Activated CD8-positive, alpha-beta memory T cell treated with anti-CD3 and anti-CD28 coated beads, Interleukin-2, amount 50 U/mL, for 1 hour (primary cell): Measurements from ENCODE around the gene SRPK2.
"Not testable (repeated sequence)": the region's sequence is repeated elsewhere in the genome, so short reads cannot be mapped to it uniquely, and the experiment has no call there.

Source experiments
- DNase-seq: peaks from one replicate; pipeline ENCODE4 v3.0.0-alpha.2; 2020; ENCODE audit errors: extremely low read depth

SRPK2 gene

DNA sequence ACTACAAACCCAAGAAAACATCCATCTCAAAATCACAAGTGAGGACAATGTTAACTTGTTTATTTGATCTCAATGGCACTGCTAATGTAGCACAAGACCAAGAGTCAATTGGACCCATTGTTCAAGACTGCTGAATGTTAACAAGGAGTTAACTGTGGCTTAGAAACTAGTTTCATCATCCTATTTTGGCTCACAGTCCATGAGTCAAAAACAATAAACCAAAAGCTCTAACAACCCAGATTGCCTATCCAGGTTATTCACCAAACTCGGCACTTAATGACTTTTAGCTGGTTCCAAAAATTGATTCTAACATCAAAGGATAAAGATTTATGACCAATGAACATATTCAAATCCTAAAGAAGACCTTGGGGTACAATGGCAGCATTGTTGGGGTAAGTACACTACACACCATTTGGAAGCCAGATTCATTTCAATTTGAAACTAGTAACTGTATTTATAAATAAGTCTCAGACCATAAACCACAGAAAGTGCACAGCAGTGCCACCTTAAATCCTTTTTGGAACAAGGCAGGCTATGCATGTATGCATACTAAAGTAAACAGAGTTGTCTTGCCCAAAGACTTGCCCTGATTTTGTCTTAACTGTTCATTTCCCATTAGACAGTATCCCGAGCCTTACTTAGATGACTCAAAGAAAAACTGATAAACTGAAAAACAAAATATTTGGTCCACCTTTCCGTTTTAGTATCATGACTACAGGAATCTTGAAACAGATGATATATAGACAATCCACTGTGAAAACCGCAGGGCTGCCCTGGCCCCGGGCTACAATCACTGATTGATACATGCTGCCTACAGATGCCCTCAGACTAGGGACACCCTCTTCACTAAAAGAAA, 84.5 kb downstream of the SRPK2 start:
- DNase-seq, result no peak

DNA sequence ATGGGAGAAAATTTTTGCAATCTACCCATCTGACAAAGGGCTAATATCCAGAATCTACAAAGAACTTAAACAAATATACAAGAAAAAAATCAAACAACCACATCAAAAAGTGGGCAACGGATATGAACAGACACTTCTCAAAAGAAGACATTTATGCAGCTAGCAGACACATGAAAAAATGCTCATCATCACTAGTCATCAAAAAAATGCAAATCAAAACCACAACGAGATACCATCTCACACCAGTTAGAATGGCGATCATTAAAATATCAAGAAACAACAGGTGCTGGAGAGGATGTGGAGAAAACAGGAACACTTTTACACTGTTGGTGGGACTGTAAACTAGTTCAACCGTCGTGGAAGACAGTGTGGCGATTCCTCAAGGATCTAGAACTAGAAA, 88.1 kb downstream of the SRPK2 start:
- DNase-seq, result not testable (repeated sequence)

DNA sequence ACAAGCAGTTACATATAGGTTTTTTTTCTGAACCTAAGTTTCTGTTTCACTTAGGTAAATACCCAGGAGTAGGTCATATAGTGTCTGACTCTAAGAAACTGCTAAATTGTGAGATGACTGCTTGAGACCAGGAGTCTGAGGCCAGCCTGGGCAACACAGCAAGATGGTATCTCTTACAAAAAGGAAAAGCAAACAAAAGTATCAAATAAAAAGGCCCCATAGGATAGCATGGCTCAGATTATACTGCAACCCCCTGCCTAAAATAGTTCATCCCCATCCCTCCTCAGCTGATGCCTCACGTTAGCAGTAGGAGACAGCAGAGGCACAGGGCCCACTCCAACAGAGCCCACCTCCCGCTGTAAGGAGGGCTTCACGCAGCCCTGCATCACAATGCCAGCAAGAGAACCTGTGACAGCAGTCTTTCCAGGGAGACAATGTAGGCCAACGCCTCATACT, 90.3 kb downstream of the SRPK2 start:
- DNase-seq, result no peak

DNA sequence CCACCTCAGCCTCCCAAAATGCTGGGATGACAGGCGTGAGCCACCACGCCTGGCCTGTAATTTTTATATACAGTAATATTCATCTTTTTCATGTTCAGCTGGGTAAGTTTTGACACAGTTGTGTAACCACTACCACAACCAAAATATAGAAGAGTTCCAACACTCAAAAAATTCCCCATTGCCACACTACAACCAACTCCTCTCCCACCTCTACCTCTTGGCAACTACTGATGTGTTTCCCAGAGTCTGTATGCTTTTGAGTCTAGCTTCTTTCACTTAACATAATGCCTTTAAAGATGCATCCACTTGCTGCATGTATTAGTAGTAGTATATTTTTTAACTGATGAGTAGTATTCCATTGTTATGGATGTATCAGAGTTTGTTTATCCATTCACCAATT, 90.7 kb downstream of the SRPK2 start:
- no peak for DNase-seq

DNA sequence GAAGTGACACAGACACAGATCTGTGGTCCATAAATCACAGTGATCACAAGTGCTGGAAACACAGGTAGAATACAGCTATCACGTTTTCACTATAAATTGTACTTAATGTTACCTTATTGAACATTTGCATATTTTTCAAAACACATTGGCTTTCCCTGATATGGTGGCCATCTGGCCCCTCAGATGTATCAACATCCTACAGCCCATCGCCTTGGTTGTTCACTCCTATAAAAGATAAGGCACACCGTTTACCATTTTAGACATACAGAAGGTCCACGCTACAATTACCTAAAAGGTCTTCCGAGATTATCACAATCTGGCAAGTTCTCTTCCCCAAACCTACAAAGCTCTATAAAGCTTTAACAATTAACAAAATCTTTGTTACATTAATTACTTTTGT, 91.4 kb downstream of the SRPK2 start:
- DNase-seq, result no peak

DNA sequence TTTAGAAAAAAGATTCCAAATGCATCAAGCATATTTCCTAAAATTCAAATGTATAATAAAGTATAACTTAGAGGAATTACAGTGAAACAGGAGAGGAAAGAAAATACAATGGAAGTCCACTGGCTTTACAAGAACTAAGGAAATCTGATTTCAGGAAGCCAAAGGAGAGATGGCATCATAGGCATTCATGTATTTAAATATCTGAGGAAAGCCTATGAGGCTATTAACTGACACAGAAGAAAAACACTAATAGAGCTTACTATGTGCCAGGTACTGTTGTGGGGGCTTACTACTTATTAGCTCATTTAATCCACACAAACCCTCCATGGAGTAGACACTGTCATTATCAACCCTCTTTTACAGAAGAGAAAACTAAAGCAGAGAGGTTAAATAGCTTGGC, 92.2 kb downstream of the SRPK2 start:
- DNase-seq, result no peak

DNA sequence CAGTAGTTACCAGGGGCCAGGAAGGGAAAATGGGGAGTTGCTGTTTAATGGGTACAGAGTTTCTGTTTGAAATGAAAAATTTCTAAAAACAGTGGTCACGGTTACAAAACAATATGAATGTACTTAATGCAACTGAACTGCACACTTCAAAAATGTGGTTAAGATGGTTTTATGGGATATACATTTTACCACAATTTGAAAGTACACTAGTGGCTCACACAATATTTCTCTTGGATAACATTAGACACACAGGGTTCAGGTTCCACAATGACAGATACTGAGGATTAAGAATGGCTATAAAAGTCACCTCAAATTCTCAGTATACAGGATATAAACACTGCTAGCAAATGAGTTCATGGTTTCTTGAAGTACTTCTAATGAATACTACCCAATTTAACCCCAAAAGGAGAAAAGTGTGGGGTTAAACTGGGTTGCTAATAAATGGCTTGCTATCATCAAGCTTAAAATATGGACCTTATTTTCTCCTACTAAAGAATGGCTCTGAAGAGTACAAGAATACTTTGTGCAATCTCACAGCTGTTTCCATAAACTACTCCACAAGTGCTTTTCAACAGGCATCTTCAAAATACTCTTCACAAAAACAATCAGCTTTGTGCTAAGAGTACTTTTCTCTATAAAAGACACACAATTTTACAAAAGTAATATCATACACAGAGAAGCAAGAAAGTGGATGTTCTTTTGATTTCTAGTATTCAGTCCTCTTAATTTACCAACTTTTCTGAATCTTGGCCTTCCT, 92.9 kb downstream of the SRPK2 start:
- DNase-seq, result no peak

DNA sequence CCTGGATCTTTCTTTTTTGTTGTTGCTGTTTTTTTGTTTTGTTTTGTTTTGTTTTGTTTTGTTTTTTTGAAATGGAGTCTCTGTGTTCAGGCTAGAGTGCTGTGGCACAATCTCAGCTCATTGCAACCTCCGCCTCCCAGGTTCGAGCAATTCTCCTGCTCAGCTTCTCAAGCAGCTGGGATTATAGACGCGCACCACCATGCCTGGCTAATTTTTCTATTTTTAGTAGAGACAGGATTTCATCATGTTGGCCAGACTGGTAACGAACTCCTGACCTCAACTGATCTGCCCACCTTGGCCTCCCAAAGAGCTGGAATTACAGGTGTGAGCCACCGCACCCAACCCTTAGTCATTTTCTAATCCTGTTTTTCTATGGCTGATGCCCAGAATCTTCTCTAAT, 94.2 kb downstream of the SRPK2 start:
- DNase-seq, result not testable (repeated sequence)

DNA sequence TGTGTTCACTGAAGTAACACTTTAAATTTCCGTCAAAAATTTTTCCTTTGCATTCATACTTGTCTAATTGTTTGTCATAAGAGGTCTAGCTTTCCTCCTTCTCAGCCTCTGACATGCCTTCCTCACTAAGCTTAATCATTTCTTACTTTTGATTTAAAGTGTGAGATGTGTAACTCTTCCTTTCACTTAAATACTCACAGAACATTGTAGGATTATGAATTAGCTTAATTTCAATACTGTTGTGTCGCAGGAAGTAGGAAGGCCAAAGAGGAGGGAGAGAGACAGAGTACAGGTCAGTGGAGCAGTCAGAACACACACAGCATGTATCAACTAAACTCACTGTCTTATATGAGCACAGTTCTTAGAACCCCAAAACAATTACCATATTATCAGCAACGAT, 99.0 kb downstream of the SRPK2 start:
- no peak for DNase-seq

DNA sequence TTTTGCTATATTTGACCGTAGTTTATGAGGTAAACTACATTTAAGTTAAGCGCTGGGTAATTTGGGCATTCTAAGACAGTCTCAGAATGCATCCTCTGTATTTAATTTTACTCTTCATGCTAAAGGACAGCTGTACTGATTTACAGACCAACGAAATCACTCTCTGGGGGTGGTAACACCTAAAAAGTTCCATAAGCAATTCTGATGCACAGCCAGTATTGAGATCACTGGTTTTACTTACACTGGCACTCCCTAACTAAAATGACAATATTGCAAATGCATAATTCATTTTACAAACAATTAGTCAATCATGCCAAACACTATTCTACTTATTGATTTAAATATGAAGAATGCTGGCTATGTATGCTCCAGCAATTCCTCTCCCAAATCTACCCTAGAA, 102.3 kb downstream of the SRPK2 start:
- no peak for DNase-seq

DNA sequence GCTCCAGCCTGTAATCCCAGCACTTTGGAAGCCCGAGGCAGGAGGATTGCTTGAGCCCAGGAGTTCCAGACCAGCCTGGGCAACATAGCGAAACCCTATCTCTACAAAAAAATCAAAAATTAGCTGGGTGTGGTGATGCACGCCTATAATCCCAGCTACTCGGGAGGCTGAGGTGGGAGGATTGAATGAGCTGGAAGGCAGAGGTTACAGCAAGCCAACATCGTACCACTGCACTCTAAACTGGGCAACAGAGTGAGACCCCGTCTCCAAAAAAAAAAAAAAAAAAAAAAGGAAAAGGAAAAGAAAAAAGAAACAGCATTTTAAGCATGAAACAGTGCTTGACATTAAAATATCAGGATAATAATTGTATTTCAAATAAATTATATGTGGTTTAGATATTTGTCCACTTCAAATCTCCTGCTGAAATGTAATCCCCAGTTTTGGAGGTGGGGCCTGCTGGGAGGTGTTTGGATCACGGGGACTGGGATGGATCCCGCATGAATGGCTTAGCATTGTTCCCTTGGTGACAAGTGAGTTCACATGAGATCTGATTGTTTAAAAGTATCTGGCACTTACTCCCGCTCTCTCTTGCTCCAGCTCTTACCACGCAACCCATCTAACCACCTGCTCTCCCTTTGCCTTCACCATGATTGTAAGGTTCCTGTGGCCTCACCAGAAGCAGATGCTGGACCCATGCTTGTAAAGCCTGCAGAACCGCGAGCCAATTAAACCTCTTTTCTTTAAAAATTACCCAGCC, 103.4 kb downstream of the SRPK2 start:
- DNase-seq, result no peak

DNA sequence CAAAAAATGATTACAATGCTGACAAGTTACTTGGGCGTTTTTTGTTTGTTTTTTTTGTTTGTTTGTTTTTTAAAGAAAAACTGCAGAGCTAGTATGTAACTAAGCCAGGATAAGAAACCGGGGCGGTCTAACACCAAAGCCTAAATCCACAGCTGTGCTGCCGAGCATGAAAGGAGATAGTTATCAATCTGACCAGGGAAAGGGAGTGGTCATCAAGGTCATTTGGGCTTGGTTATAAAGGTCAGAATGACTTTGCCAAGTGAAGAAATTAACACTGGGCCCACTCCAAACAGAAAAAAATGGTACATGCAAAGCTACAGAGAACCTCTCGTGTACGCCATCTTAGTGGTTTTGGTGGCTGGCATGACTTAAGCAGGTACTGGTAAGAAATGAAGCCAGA, 104.7 kb downstream of the SRPK2 start:
- DNase-seq, result no peak

DNA sequence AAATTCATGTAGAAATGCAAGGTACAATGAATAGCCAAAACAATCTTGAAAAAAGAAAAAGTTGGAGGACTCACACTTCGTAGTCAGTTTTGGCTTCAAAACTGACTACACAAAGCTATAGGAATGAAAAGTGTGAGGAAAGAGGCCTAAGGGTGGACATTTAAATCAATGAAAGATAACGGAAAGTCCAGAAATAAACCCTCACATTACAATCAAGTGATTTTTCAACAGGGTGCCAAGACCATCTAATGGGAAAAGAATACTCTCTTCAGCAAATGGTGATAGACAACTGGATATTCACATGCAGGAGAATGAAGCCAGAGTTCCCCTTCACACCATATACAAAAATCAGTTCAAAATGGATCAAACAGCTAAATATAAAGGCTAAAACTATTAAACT, 106.8 kb downstream of the SRPK2 start:
- DNase-seq, result no peak

DNA sequence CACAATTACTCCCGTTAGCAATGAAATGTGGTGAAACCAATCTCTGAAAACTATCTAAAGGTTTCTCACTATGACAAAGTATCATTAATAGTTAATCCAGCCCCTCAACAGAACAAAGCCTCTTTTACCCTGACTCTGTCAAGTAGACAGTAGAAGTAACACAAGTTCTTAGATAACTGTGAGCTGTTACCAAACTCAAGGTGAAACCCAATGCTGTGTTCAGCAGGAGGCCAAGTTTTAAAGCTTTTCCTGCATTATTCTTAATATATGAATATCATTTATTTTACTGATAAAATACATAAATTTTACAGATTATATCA, 109.1 kb downstream of the SRPK2 start:
- no peak for DNase-seq

DNA sequence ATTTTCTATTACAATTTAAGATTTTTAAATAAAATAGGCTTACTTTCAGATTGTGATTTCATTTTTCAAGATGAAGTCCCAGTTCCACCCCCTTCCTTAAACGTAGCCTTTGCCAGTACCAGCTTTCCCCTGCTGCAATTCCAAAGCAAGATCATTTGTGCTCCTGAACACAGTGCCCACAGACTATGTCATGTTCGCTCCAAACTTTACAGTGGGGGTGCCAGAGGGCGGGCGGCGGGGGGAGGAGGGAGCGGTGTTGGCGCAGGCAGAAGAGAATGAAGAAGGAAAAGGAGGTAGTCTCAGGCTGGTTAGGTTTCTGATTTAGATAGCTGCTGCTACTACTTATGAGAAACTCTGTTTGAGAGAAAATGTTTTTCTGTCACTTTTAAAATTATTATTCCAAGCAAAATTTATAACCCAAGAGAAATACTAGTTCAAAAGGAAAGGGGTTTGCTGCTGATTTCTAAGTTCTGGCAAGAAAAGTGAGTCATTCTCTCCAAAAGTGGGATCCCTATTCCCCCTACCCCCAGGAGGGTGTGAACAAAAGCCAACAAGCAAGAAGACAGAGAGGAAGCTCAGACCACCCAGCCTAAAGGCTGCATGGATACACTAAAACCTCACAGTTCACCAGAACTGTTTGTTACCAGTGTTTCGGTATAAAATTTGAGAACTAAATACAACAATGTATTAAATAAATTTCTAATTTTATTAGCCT, 109.6 kb downstream of the SRPK2 start:
- DNase-seq, result no peak

DNA sequence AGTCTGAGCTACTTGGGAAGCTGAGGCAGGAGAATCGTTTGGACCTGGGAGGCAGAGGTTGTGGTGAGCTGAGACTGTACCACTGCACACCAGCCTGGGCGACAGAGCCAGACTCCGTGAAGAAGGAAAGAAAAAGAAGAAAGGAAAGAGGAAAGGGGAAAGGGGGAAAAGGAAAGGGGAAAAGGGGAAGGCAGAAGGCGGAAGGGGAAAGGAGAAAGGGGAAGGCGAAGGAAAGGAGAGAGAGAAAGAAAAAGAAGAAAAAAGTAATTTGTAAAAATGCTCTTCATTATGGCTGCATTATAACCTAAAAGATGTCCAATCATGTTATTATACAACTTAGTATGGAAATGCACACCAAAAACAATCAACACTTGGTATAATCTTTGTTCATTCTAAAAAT, 110.2 kb downstream of the SRPK2 start:
- DNase-seq, result no peak

DNA sequence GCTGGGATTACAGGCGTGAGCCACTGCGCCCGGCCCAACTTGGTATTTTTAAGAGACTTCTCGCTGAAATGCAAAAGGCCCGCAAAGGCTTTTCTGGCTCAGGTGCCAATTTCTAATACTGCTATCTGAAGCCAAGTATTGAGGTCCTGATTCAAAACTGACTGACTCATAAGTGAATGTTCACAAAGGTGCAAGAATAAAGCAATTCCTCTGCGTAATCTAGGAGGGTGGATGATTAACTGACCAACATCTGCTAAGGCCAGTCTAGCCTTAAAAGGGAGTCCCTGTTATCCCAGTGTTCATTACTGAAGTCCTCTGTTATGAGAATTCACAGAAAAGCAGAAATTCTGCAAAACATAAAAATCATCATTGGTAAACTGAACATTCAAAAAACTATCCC, 111.4 kb downstream of the SRPK2 start:
- DNase-seq, result no peak

DNA sequence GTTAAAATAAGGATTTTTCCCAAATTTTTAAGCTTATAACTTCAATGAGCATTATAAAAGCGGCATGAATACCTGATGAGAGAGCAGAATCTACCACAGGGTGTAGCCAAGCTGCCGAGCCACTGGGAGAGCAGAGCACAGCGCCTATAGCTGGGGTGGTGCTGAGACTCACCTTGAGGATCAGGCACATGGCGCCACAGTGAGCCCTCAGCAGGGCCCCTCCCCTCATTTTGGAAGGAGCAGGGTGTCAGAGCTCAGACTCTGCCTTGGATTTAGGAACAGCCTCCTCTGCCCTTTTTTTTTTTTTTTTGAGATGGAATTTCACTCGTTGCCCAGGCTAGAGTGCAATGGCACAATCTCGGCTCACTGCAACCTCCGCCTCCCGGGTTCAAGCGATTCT, 118.6 kb downstream of the SRPK2 start:
- no peak for DNase-seq

DNA sequence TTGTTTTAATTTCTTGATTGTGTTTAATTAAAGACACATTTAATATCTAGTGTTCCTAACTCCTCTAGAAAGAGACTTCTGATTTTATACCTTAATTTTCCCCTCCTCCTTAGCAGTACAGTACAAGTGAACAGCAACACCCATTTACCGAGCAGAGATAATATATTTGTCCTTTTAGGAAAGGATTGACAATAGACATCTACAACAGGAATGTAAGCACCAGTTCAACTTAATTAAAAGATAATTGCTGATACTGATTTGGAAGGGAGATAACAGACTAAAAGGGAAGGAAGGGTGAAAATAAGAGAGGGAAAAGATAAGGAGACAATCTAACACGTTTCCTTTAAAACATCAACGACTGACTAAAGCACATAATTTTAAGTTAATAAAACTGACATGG, 119.3 kb downstream of the SRPK2 start:
- DNase-seq, result no peak

DNA sequence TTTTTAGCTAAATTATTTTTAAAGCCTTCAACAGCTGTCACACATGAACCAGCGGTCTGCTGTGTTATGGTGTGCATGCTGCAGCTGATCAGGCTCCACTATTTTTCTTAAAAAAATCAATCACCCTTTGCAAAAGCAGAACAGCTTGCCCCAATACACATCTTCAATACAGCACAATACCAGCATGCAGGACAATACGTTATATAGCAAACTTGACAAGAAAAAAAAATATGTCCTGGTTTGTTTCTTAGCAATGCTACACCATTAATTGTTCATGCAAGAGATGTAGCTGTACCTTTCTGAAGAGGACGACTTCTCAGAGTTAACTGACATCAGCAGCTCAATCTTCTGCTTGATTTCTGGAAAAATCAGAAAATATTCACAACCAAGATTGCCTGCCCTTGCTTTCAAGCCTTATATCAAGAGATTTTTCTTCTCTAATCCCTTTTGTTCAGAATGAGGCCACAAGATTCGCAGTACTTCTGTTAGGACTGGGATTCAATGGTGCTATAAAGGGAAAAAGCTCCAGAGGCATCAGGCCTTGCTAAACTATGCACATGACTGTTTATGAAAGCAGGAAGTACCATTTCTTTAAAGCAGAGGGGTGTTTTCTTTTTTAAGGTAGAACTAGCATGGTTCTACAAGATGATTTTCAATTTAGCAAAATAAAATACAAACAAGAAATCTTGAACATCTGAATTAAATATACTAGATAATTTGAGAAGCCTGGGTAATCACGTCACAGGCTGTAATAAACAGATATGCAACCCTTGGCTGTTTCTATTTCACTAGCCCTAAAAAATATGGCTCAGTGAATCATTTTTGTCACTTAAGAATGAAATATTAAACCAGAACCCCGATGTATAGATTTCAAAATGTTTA, 120.0 kb downstream of the SRPK2 start:
- no peak for DNase-seq

DNA sequence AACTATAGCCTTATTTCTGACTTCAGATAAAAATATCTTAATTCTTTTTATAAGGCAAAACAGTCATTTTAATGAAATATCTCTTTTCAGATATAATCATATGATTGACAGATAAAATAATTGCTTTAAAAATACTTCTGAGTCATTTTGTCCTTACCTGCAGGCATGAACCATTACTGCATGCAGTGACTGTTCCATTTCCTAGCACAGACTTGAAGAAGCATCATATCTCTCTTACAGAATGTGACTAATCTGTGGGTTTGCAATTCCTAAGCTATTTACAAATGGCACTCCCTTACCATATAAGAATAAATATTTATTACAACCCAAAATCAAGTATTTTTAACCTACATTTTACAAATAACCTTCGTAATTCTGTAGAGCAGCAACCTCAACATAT, 120.7 kb downstream of the SRPK2 start:
- DNase-seq, result no peak
